ENCODE measurements around the gene LARGE1.

DNA sequence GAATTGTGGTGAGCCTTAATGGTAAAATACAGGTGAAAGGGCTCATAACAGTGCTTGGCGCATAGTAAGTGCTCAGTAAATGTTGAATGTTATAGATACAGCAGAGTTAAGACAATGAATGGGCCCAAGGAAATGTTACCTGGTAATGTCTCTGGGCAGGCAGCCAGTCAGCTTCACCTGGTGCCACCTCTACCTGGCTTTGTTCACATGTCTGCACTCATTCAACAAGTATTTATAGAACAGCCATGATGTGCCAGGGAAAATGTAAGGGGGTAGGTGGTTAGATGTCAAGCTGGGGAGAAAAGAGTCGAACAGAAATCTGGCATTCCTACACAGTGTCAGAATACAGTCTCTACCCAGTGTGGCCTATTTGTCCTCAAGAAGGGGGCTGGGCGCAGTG is 623.3 kb downstream of the LARGE1 start:
- TF ChIP-seq CTCF (IDR thresholded peaks at IDR 0.05) (no peak), POLR2AphosphoS5 (IDR thresholded peaks at IDR 0.05) (no peak)
